HL-60 (cell line): ENCODE measurements around the gene COL4A2.

ENCODE experiments used
- CTCF ChIP-seq: IDR thresholded peaks from one replicate; pipeline ENCODE4 v1.5.1; 2011; ENCODE audit warnings: low read length, control low read depth, inconsistent platforms; ENCODE audit not compliant: insufficient read depth
- POLR2AphosphoS5 ChIP-seq: IDR thresholded peaks from 2 replicates; pipeline ENCODE4 v1.6.1; 2012; ENCODE audit warnings: low read depth

- TF ChIP-seq POLR2AphosphoS5 (no peak), CTCF (no peak)
These were observed 25.3 kb upstream of the COL4A2 start for GRCh38 chr13:110281736-110282135.
